ENCODE results near the gene C1QTNF12.

C1QTNF12 gene

DNA sequence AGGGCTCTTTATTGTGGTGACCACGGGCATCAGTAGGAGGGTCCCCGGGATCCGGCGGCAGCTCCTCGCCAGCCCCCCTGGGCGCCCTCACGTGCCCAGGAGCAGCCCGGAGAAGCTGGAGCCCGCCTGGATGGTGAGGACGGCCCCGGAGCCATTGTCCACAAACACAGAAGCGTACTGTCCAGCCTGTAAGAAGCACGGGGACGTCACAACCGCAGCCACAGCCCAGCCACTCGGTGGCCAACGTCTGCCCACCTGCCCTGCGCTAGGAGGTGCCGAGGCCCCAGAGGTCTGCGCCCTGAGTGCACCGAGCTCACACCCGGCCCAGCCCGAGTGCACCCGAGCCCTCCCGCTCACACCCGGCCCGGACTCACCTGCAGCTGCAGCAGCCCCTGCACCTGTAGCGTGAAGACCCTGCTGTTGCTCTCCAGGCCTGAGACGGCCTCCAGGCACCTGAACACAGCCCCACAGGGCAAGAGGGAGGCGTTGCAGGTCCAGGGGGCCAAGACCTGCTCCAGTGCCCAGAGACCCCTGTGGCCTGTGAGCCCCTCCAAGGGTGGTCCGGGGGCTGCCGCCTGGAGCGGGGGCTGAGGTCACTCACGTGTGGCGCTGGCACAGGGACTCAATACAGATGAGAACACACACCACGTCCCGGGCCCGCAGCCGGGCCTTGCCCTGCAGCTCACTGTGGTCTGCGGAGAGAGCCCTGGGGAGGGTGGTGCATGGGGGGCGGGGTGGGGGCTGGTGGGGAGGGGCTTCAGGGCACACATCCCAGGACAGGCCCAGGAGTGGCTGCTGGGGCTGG is 3.9 kb downstream of the C1QTNF12 start:
- Histone ChIP-seq H3K9me3 (ENCODE audit: control insufficient read depth in 5 of 5, low read length in 5 of 5) (no peaks in the 10 kb centered on the region), H3K4me3 (ENCODE audit: low read depth in 1 of 5, low read length in 5 of 5) (no peak overlapping the region), H3K36me3 (ENCODE audit: control insufficient read depth in 5 of 5, insufficient read depth in 5 of 5, low read length in 5 of 5) (no peaks in the 10 kb centered on the region), H3K4me1 (ENCODE audit: control insufficient read depth in 5 of 5, insufficient read depth in 5 of 5, low read length in 5 of 5) (peaks cover 0 to 12% (median 0%) of the 10 kb centered on the region in 5 donors), H3K27me3 (ENCODE audit: control insufficient read depth in 5 of 5, insufficient read depth in 4 of 5, low read length in 5 of 5) (peaks cover 44 to 57% (median 47%) of the 10 kb centered on the region in 5 donors), H3K27ac (ENCODE audit: low read depth, low read length) (no peak overlapping the region), H3K9ac (ENCODE audit: low read length in 5 of 5) (no peak overlapping the region)

DNA sequence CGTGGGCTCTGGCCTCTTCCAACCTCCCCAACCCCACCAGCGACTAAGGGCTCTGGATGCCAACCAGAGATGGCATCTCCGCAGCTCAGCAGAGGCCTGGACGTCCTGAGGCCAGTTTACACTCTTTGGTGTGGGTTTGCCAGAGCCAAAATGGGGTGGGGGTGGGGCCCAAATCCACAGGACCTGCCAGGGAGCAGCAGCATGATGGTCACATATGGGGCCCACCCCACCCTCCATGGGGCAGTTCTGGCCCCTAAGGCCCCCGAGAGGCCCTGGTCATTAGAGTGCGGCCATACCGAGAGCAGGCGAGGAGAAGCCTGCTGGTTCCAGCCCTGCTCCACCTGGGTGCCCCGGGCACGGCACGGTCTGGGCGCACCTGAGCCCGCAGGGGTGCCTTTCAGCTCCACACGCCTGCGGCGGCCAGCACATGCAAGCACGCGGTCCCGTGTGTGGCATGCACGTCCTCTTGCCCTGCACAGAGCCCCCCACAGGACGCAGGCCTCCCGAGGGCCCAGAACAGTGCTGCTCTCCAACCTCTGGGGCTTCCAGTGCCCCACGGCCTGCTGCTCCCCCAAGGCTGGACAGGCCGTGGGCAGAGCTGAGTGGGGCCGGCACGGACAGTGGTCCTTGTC is 4.8 kb downstream of the C1QTNF12 start:
- H3K9me3 ChIP-seq (ENCODE audit: control insufficient read depth in 5 of 5, low read length in 5 of 5): no peaks in the 10 kb centered on the region
- no peak overlapping the region for H3K4me3 ChIP-seq (ENCODE audit: low read depth in 1 of 5, low read length in 5 of 5)
- no peaks in the 10 kb centered on the region for H3K36me3 ChIP-seq (ENCODE audit: control insufficient read depth in 5 of 5, insufficient read depth in 5 of 5, low read length in 5 of 5)
- H3K9ac ChIP-seq (ENCODE audit: low read length in 5 of 5): no peak overlapping the region
- peaks cover 40 to 58% (median 47%) of the 10 kb centered on the region in 5 donors for H3K27me3 ChIP-seq (ENCODE audit: control insufficient read depth in 5 of 5, insufficient read depth in 4 of 5, low read length in 5 of 5)
- peaks cover 0 to 16% (median 9%) of the 10 kb centered on the region in 5 donors for H3K4me1 ChIP-seq (ENCODE audit: control insufficient read depth in 5 of 5, insufficient read depth in 5 of 5, low read length in 5 of 5)
- no peak overlapping the region for H3K27ac ChIP-seq (ENCODE audit: low read depth, low read length)

DNA sequence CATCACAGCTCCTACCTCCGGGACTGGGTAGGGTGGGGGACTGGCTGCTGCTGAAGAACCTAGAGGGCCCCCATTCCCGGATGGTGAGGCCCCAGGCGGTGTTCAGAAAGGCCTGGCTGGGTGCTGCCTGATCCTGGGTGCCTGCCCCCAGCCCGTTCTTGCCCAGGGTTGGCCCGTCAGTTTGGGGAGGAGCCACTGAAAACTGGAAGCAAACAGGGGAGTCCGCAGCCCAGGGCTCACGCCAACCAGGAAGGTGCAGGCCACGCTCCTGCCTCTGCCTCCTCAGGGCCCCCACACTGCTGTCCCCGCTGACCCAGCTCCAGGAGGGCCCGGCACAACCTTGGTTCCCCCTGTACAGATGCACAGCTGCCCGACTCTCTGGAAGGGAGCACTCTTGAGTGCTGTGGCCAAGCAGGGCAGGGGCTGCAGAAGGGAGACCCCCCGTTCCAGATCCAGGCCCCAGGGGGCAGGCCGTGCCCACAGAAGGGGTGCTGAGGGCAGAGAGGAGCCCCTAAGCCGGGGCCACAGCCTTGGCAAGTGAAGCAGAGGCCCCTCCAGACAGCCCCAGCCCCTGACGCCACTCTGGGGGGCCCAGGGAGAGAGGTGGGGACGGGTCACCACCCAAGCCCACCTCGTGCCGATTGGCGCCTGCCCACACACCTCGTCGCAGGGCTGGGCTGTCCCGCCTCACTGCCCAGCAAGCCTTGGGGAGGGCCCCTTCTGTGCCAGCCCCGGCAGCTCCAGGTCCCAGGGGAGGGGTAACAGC is 5.5 kb downstream of the C1QTNF12 start:
- Histone ChIP-seq H3K4me1 (ENCODE audit: control insufficient read depth in 5 of 5, insufficient read depth in 5 of 5, low read length in 5 of 5) (peaks cover 0 to 12% (median 10%) of the 10 kb centered on the region in 5 donors), H3K27ac (ENCODE audit: low read depth, low read length) (no peak overlapping the region), H3K36me3 (ENCODE audit: control insufficient read depth in 5 of 5, insufficient read depth in 5 of 5, low read length in 5 of 5) (no peaks in the 10 kb centered on the region), H3K4me3 (ENCODE audit: low read depth in 1 of 5, low read length in 5 of 5) (no peak overlapping the region), H3K9ac (ENCODE audit: low read length in 5 of 5) (no peak overlapping the region), H3K9me3 (ENCODE audit: control insufficient read depth in 5 of 5, low read length in 5 of 5) (no peaks in the 10 kb centered on the region), H3K27me3 (ENCODE audit: control insufficient read depth in 5 of 5, insufficient read depth in 4 of 5, low read length in 5 of 5) (peaks cover 37 to 59% (median 42%) of the 10 kb centered on the region in 5 donors)

GRCh38 chr1:1240348-1240732 is 6.2 kb downstream of the C1QTNF12 start:
- H3K4me1 ChIP-seq (ENCODE audit: control insufficient read depth in 5 of 5, insufficient read depth in 5 of 5, low read length in 5 of 5): peaks cover 0 to 12% (median 10%) of the 10 kb centered on the region in 5 donors
- peaks cover 0 to under 1% (median 0%) of the 10 kb centered on the region in 5 donors for H3K36me3 ChIP-seq (ENCODE audit: control insufficient read depth in 5 of 5, insufficient read depth in 5 of 5, low read length in 5 of 5)
- H3K9me3 ChIP-seq (ENCODE audit: control insufficient read depth in 5 of 5, low read length in 5 of 5): no peaks in the 10 kb centered on the region
- H3K9ac ChIP-seq (ENCODE audit: low read length in 5 of 5): no peak overlapping the region
- H3K4me3 ChIP-seq (ENCODE audit: low read depth in 1 of 5, low read length in 5 of 5): no peak overlapping the region
- H3K27ac ChIP-seq (ENCODE audit: low read depth, low read length): no peak overlapping the region
- H3K27me3 ChIP-seq (ENCODE audit: control insufficient read depth in 5 of 5, insufficient read depth in 4 of 5, low read length in 5 of 5): peaks cover 31 to 52% (median 36%) of the 10 kb centered on the region in 5 donors

DNA sequence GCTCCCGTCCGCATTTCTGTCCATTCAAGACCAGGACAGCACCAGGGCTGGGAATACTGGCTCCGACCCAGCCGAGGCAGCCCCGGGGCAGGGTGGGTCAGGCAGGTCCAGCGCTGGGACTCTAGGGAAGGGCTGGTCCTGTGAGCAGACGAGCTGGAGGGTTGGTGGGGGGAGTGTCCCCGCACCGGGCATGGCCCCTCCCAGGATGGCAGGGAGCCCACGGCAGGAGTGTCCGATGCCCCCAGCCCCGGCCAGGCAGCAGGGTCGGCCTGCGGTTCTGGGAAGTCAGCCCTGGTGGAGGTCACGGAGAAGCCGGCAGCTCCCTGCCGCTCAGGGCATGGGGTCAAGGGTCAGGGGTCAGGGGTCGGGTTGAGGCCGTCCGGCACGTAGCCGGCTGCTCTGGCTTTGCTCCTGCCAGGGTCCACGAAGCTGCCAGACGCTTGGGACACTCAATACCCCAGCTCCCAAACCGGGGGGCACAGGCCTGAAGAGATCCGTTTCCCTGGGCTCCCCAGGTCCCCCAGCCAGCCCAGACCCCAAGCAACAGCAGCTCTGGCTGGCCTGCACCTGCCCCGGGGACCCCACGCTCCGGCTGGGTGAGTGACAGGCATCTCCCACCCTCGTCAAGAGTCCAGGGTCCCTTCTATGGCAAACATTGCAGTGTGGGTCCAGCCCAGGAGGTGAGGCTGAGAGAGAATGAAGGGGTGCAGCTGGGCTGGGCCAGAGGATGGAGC is 6.7 kb downstream of the C1QTNF12 start:
- Histone ChIP-seq H3K4me3 (ENCODE audit: low read depth in 1 of 5, low read length in 5 of 5) (no peak overlapping the region), H3K9me3 (ENCODE audit: control insufficient read depth in 5 of 5, low read length in 5 of 5) (no peaks in the 10 kb centered on the region), H3K36me3 (ENCODE audit: control insufficient read depth in 5 of 5, insufficient read depth in 5 of 5, low read length in 5 of 5) (peaks cover 0 to 5% (median 0%) of the 10 kb centered on the region in 5 donors), H3K27ac (ENCODE audit: low read depth, low read length) (no peak overlapping the region), H3K27me3 (ENCODE audit: control insufficient read depth in 5 of 5, insufficient read depth in 4 of 5, low read length in 5 of 5) (peaks cover 30 to 51% (median 36%) of the 10 kb centered on the region in 5 donors), H3K9ac (ENCODE audit: low read length in 5 of 5) (no peak overlapping the region), H3K4me1 (ENCODE audit: control insufficient read depth in 5 of 5, insufficient read depth in 5 of 5, low read length in 5 of 5) (peaks cover 0 to 12% (median 10%) of the 10 kb centered on the region in 5 donors)

- Histone ChIP-seq H3K4me3 (ENCODE audit: low read depth in 1 of 5, low read length in 5 of 5) (no peak overlapping the region), H3K27me3 (ENCODE audit: control insufficient read depth in 5 of 5, insufficient read depth in 4 of 5, low read length in 5 of 5) (peaks cover 30 to 51% (median 36%) of the 10 kb centered on the region in 5 donors), H3K36me3 (ENCODE audit: control insufficient read depth in 5 of 5, insufficient read depth in 5 of 5, low read length in 5 of 5) (peaks cover 0 to 10% (median 5%) of the 10 kb centered on the region in 5 donors), H3K27ac (ENCODE audit: low read depth, low read length) (no peak overlapping the region), H3K4me1 (ENCODE audit: control insufficient read depth in 5 of 5, insufficient read depth in 5 of 5, low read length in 5 of 5) (peaks cover 0 to 11% (median 9%) of the 10 kb centered on the region in 5 donors), H3K9ac (ENCODE audit: low read length in 5 of 5) (no peak overlapping the region), H3K9me3 (ENCODE audit: control insufficient read depth in 5 of 5, low read length in 5 of 5) (no peaks in the 10 kb centered on the region)
Observed at GRCh38 chr1:1239227-1239613, 7.3 kb downstream of the C1QTNF12 start.

- Histone ChIP-seq H3K9ac (ENCODE audit: low read length in 5 of 5) (no peak overlapping the region), H3K27me3 (ENCODE audit: control insufficient read depth in 5 of 5, insufficient read depth in 4 of 5, low read length in 5 of 5) (peaks cover 30 to 47% (median 36%) of the 10 kb centered on the region in 5 donors), H3K27ac (ENCODE audit: low read depth, low read length) (no peak overlapping the region), H3K36me3 (ENCODE audit: control insufficient read depth in 5 of 5, insufficient read depth in 5 of 5, low read length in 5 of 5) (peaks cover 0 to 14% (median 7%) of the 10 kb centered on the region in 5 donors), H3K9me3 (ENCODE audit: control insufficient read depth in 5 of 5, low read length in 5 of 5) (no peaks in the 10 kb centered on the region), H3K4me1 (ENCODE audit: control insufficient read depth in 5 of 5, insufficient read depth in 5 of 5, low read length in 5 of 5) (peaks cover 0 to 14% (median 5%) of the 10 kb centered on the region in 5 donors), H3K4me3 (ENCODE audit: low read depth in 1 of 5, low read length in 5 of 5) (no peak overlapping the region)
Observed at GRCh38 chr1:1238702-1239178, 7.8 kb downstream of the C1QTNF12 start.

GRCh38 chr1:1237874-1238701 is 8.4 kb downstream of the C1QTNF12 start:
- H3K9ac ChIP-seq (ENCODE audit: low read length in 5 of 5): no peak overlapping the region
- H3K9me3 ChIP-seq (ENCODE audit: control insufficient read depth in 5 of 5, low read length in 5 of 5): no peaks in the 10 kb centered on the region
- H3K4me3 ChIP-seq (ENCODE audit: low read depth in 1 of 5, low read length in 5 of 5): no peak overlapping the region
- peaks cover 30 to 44% (median 36%) of the 10 kb centered on the region in 5 donors for H3K27me3 ChIP-seq (ENCODE audit: control insufficient read depth in 5 of 5, insufficient read depth in 4 of 5, low read length in 5 of 5)
- H3K36me3 ChIP-seq (ENCODE audit: control insufficient read depth in 5 of 5, insufficient read depth in 5 of 5, low read length in 5 of 5): peaks cover 0 to 14% (median 7%) of the 10 kb centered on the region in 5 donors
- H3K27ac ChIP-seq (ENCODE audit: low read depth, low read length): no peak overlapping the region
- peaks cover 0 to 15% (median 10%) of the 10 kb centered on the region in 5 donors for H3K4me1 ChIP-seq (ENCODE audit: control insufficient read depth in 5 of 5, insufficient read depth in 5 of 5, low read length in 5 of 5)

Measured in subcutaneous abdominal adipose tissue (tissue), 5 donors.